NCI-H2029 treated with DMSO at 0.1 percent for 48 hours (cell line): Measurements from ENCODE around the gene OR2AK2.

ENCODE experiments used
- DNase-seq: peaks from one replicate; lab custom pipeline; 2025; lab: John Stamatoyannopoulos, UW

The OR2AK2 gene, protein sequence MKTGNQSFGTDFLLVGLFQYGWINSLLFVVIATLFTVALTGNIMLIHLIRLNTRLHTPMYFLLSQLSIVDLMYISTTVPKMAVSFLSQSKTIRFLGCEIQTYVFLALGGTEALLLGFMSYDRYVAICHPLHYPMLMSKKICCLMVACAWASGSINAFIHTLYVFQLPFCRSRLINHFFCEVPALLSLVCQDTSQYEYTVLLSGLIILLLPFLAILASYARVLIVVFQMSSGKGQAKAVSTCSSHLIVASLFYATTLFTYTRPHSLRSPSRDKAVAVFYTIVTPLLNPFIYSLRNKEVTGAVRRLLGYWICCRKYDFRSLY

DNA sequence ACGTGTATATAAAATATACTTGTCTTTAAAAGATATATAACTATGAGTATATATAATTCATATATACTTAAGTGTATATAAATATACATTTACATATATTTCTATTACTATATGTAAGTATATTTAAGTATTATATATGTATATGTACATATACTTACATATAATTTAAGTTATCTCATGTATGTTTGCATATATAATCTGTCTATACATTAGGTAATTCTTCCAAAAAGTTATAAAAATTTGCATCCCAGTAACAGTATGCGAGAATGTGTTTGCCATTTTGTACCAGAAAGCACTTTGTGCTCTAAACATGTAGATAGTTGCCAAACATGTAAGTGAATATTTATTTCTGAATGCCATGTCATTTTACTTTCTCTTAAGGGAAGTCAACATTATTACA is at the start of gene OR2AK2:
OR2AK2 (plus strand) TSS at position 301 of the 400 bp plus-strand sequence. CDS start 144 bp downstream, outside the sequence.
- no peak for DNase-seq

DNA sequence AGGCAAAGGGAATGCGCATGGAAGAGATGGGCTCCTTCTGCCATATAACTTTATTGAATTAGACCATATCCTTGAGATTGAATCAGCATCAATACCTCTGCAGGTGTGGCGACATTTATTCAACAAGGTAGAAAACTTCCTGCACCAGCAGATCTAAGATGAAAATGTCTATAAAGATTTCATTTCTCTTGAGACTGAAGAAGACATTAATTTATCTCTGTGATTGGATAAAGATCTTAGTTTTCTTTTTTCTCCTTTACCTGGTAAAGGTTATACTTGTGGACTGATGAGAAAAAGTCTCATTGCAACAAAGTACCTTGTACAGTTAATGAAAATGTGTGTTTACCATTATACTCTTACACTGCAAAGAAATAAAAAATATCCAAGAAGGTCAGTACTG is 45.1 kb upstream of the OR2AK2 start, which contains the start of gene OR2T8:
OR2T8 (plus strand) TSS at position 301 of the 400 bp plus-strand sequence. CDS start 766 bp downstream, outside the sequence.
- DNase-seq = no peak

DNA sequence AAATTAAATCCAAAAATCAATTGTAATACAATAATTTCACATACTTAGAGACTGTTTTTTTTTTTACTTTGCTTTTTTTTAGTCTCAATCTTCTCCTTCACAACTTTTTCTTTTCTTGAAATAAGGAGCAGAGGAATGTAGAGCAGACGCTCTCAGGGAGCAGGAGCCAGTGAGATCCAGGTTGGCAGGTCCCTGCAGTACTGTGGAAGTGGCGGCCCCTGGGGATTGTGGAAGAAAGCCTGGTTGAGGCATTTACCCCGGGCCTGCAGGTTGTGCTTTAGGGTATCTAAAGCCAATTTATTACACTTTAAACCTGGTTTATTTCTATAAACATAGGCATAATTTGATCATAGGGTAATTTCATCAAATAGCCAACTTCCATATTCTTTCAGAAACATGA is 41.1 kb upstream of the OR2AK2 start:
- no peak for DNase-seq

DNA sequence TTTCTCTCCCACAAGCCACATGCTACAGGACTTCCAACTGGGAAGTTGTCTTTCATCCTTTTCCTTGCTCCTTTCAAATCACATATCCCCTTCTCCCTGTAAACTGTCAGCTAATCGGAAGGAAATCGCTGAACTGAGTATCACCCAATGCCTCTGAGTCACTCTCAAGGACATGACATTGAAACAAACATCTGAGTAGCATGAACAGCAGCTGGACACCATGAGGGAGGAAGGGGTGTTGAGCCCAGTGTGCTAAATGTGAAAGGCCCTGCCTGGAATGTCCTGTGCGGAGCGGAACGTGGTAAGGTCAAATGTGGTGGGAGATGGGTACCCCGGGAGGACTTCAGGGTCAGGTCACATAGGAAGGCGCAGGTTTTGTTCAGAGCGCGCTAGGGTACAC is 40.2 kb upstream of the OR2AK2 start, which contains the start of gene OR2AJ1:
OR2AJ1 (plus strand) TSS at position 22 of the 400 bp plus-strand sequence. CDS start 8,880 bp downstream, outside the sequence.
- DNase-seq = no peak

DNA sequence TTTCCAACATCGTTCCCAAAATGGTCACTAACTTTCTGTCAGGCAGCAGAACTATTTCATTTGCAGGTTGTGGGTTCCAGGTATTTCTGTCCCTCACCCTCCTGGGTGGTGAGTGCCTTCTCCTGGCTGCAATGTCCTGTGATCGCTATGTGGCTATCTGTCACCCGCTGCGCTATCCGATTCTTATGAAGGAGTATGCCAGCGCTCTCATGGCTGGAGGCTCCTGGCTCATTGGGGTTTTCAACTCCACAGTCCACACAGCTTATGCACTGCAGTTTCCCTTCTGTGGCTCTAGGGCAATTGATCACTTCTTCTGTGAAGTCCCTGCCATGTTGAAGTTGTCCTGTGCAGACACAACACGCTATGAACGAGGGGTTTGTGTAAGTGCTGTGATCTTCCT is 31.0 kb upstream of the OR2AK2 start:
- no peak for DNase-seq

DNA sequence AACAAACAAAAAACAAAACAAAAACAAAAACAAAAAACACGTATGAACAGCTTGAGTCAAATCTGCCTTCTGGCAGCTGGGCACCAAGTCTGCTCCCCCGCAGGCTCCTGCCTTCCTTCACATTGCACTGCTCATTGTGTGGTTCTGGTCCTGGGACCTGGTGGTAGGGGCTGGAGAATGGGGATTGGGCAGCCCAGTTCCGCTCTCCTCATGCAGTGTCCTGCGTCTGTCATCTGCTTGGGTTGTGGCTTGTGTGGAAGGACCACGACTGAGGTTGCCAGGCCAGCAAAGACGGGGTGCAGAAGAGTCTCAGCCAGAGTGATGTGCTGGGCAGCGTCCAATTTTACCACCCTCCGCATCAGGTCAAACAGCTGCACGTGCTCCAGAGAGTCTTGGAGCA is 29.3 kb upstream of the OR2AK2 start:
- DNase-seq = no peak

DNA sequence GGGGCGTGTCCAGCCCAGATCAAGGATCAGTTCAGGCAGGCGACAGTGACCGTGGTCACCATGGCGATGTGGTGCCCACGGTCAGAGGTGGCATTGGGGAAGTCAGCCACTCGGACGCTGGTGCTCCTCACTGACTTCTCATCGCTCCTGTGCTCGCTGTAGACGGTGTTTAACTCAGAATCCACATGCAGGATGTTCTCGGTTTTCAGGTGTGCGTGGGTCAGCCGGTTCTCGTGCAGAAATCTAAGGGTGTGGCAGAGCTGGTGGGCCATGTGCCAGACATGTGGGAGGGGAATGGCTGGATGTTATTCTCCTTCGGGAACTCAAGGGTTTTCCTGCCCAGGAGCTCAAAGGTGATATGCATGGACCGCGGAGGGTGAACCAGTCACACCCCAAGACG is 28.6 kb upstream of the OR2AK2 start:
- DNase-seq = no peak

DNA sequence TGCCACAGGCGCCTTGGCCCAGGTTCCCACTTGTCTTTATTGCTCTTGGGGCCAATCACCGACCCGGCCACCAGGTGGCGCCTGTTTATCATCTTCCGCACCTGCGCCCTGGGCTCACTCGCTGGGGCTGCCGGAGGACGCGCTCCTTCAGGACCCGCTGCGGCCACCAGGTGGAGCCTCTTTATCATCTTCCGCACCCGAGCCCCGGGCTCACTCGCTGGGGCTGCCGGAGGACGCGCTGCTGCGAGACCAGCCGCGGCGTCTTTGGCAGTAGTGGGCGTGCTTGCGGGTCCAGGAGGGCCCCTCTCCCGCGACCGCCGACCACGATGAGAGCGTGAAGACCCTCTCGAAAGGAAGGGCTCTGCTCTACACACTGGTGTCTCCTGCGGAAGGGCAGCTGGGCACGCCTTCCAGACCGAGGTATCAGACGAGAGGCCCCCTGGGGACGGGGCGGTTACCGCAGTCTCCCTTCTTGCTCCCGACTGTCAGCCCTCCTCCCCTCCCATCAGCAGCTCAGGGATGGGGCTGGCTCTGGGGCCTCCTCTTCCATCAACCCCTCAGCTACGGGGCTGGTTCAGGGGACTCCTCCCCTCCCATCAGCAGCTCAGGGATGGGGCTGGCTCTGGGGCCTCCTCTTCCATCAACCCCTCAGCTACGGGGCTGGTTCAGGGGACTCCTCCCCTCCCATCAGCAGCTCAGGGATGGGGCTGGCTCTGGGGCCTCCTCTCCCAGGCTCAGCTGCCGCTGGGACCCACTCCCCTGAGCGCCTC is 27.9 kb upstream of the OR2AK2 start:
- peak; percentile 39 for DNase-seq

DNA sequence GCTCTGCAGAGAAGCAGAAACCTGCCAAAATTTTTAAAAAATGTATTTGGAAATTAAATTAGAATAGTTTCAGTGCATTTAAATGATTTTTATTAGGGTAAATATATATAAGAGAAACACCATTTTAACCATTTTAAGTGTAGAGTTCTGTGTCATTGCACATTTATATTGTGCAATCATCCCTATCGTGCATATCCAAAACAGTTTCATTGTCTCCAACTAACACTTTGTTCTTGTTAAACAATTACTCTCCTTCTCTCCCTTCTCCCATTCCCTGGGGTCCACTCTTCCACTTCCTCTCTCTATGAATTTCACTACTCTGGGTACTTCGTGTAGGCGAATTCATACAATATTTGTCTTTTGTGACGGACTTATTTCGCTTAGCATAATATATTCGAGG is 22.4 kb upstream of the OR2AK2 start:
- DNase-seq = no peak

DNA sequence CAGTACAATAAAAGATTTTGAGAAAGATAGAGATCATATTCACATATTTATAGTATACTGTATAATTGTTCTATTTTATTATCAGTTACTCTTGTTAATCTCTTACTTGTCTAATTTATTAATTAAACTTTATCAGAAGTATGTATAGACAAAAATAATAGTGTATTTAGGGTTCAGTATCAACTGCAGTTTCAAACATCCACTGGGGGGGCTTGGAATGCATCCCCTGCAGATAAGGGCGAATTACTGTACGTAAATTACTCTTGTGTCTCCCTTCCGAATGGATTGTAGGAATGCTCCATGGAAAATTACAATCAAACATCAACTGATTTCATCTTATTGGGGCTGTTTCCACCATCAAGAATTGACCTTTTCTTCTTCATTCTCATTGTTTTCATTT is 16.5 kb upstream of the OR2AK2 start, which contains the start of gene OR2L8:
OR2L8 (plus strand) TSS at position 301 of the 400 bp plus-strand sequence; CDS start at position 301, 0 bp downstream.
- no peak for DNase-seq

DNA sequence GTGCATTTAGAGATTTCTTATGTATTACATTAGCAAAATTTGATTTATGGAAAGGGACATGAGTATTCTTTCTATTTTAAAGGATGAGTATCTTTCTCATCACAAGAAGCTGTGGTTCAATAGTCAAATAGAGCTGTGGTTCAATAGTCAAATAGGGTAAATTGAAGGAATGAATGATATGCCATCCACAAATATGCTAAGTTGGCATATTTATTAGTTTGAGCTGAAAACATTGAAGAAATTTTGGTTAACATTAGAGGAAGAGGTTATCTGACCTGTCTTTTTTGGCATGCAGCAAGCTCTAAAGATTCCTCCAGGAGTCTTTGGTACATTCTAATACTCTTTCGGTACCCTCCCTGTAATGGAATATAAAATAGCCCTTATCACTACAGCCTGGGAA is 11.6 kb upstream of the OR2AK2 start:
- no peak for DNase-seq

DNA sequence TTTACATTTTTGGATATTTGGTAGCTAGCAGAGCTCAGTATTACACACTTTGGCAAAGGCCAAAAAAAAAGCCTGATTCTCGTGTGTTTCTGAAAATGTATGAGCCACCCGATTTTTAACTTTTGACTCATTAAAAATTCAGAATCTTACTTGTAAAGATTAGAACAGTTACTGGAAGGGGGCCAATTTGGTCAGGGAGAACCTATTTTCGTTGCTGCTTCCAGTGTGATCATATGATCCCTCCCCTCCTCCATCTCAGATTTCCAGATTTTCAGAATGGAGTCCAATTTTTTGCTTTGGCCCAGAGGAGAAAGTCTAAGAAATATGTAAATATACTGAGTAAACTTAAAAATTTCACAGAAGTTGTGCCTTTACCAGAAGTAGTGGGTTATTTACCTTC is 3.2 kb upstream of the OR2AK2 start:
- no peak for DNase-seq

DNA sequence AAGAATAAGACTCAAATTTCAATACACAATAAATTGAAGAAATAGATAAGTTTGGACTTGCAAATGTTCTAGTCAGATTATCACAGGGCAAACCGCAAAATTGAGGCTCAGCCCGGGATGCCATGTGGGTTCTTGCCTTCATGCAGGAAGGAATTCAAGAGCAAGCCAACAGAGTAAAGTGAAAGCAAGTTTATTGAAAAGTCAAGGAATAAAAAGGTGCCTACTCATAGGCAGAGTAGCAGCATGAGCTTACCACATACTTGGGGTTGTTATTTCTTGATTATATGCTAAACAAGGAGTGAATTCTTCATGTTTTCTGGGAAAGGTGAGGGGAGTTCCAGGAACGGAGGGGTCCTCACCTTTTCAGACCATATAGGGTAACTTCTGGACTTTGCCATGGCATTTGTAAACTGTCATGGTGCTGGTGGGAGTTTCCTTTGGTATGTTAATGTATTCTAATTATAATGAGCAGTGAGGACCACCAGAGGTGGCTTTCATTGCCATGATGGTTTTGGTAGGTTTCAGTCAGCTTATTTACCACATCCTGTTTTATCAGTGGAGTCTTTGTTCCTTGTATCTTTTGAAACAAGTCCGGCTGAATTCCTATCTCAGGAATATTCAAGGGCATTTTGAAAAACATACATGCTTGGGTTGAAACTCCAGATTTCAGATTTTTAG is 2.0 kb upstream of the OR2AK2 start:
- DNase-seq = no peak

DNA sequence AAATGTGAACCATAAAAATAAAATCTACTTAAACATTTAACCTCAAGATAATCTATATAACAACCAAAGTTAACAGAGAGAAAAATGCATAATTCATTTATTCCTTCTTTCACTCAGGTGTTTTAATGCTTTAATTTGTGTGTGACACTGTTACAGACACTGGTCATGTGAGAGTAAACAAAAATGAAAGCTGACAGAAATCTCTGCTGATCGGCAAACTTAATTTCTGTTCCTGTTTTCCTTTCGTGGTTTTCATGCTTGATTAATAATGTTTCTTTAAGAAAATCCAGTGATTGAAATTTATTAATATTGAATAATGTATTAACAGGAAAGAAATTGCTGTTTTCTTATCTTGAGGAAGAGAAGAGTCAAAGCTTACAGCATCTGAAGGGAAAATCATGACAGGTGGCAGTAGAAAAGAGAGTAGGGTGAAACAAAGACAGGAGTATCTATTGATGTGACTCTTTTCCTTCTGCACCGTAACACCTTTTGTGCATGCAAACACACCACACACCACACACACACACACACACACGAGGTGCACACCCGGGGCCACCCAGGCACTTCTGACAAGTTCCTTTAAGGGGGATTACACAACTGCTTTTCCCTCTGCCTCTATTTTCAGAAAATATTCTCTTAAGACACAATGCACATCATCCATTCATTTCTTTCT is 1.6 kb downstream of the OR2AK2 start:
- DNase-seq = no peak

DNA sequence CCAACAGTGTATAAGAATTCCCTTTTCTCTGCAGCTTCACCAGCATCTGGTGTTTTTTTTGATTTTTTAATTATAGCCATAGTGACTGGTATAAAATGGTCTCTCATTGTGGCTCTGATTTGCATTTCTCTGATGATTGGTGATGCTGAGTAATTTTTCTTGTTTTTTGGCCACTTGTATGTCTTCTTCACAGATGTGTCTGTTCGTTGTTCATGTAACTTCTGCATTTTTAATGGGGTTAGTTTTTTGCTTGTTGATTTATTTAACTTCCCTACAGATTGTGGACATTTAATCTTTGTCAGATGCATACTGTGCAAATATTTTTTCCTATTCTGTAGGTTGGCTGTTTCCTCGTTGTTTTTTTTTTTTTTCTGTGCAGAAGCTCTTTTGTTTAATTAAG is 28.0 kb downstream of the OR2AK2 start:
- no peak for DNase-seq

DNA sequence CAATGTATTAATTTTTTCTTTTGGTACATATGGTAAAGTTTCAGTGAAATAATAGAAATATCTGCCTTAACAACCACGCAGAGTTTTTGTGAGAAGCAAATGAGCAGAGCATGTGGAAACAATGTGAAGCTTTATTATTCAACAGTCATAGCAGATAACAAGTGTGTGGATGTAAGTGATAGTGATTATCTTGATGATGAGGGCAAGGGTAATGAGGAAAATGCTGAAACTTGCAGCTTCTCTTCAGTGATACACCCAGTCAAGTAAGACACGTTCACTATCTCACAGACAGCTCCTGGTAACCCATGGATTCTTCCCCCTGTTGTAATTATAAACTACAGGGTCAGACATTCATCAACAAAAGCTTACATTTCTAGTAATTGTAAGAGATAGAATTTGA is 33.8 kb downstream of the OR2AK2 start:
- DNase-seq = no peak

DNA sequence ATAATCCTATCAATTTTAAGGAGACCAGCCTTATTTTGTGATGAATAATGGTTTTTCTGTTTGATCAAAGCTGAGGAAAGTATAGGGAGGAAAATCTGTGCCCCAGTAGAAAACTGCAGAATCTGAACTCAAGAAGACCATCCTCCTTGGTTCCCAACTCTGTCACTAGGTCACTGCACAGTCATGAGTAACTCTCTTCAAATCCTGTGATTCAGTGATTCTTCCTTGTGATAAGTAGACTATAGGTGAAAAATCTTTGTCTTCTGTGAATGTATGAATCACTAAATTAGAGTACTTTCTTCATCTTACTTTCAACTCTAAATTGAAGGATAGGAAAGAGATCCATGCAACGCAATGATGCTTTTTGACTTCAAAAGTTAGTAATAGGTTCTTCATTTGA is 35.1 kb downstream of the OR2AK2 start:
- no peak for DNase-seq

DNA sequence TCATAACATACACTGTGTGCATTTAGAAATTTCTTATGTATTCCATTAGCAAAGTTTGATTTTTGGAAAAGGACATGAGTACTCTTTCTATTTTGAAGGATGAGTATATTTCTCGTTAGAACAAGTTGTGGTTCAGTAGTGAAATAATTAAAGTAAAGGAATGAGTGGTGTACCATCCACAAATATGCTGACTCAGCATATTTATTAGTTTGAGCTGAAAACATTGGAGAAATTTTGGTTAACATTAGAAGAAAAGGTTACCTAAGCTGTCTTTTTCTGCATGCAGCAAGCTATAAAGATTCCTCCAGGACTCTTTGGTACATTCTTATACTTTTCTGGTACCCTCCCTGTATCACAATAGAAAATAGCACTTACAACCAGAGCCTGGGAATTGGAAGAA is 42.7 kb downstream of the OR2AK2 start:
- no peak for DNase-seq

DNA sequence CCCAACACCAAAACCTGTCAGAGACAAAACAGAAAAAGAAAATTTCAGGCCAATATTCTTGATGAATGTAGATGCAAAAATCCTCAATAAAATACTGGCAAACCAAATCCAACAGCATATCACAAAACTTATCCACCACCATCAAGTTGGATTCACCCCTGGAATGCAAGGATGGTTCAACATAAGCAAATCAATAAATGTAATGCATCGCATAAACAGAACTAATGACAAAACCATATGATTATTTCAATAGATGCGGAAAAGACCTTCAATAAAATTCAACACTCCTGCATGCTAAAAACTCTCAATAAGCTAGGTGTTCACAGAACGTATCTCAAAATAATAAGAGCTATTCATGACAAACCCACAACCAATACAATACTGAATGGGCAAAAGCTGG is 44.6 kb downstream of the OR2AK2 start:
- no peak for DNase-seq

DNA sequence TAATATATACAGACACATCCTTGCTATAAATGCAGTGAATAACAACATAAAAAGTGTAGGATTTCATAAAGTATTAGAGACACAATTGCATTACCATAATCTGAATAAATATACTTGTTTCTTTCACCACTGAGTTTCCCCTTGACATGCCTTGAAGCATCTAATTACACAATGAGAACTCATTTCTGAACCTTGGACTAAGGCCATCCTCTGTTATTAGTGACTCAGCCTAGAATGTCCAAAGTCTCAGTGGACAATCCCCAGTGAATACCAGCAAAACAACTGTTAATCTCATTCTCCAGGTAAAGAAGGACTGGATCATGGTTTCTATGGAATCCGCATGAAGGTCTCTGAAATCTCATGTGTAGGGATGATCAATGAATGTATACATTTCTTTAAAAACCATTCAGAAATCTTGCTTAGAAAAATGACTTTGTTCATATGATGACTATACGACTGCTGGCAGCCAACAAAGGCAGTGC is 48.2 kb downstream of the OR2AK2 start, which contains the start of gene OR2L5:
OR2L5 (plus strand) TSS at position 432 of the 482 bp plus-strand sequence. CDS start 8,288 bp downstream, outside the sequence.
- DNase-seq = no peak

DNA sequence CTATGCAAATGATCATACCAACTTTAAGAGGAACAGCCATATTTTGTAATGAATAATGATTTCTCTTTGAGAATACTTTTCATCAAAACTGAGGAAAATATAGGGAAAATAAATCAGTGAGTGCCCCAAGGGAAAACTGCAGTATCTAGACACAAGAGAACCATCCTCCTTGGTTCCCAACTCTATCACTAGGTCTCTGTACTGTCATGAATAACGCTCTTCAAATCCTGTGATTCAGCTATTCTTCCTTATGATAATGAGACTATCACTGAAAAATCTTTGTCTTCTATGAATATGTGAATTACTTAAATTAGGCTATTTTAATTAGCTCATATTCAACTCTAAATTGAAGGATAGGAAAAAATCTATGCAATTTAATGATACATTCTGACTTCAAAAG is 50.8 kb downstream of the OR2AK2 start:
- no peak for DNase-seq
